Neural progenitor cell (in vitro differentiated cells): Measurements from ENCODE around the gene PGPEP1. TPM values are rescaled to one million over a fixed set of nuclear protein-coding genes. Genes with fewer than 3 reads are reported as not detected.

Experiments
- DNase-seq: peaks from one replicate; pipeline ENCODE4 v3.0.0-alpha.2; 2016; ENCODE audit warnings: low spot score
- H2AFZ ChIP-seq: fragments of 200-600 bp; sonication (generic); replicated peaks from 2 replicates; pipeline ENCODE4 v1.6.1; 2016; ENCODE audit warnings: antibody characterized with exemption
- H3F3A ChIP-seq: fragments of 200-600 bp; sonication (generic); 2 replicates; pipeline ENCODE4 v1.6.1; 2016; ENCODE audit warnings: antibody characterized with exemption, low read depth
- H3K27ac ChIP-seq: fragments of 200-600 bp; sonication (generic); 2 replicates; pipeline ENCODE4 v1.5.1; 2016; ENCODE audit warnings: mild to moderate bottlenecking
- H3K27me3 ChIP-seq: fragments of 200-600 bp; sonication (generic); 2 replicates; pipeline ENCODE4 v1.6.1; 2016; ENCODE audit warnings: mild to moderate bottlenecking, moderate library complexity
- H3K36me3 ChIP-seq: fragments of 200-600 bp; sonication (generic); 2 replicates; pipeline ENCODE4 v1.5.1; 2016
- H3K4me1 ChIP-seq: fragments of 200-600 bp; sonication (generic); 2 replicates; pipeline ENCODE4 v1.6.1; 2016; ENCODE audit warnings: mixed run types
- H3K4me2 ChIP-seq: fragments of 200-600 bp; sonication (generic); 2 replicates; pipeline ENCODE4 v1.6.1; 2016
- H3K4me3 ChIP-seq: fragments of 200-600 bp; sonication (generic); 2 replicates; pipeline ENCODE4 v1.5.1; 2016
- H3K79me2 ChIP-seq: fragments of 200-600 bp; sonication (generic); 2 replicates; pipeline ENCODE4 v1.6.1; 2016; ENCODE audit warnings: low read depth
- H3K9ac ChIP-seq: fragments of 200-600 bp; sonication (generic); 2 replicates; pipeline ENCODE4 v1.6.1; 2016
- H3K9me3 ChIP-seq: fragments of 200-600 bp; sonication (generic); 2 replicates; pipeline ENCODE4 v1.5.1; 2016; ENCODE audit warnings: low read depth
- H4K20me1 ChIP-seq: fragments of 200-600 bp; sonication (generic); 2 replicates; pipeline ENCODE4 v1.6.1; 2016; ENCODE audit warnings: low read depth
- H3K27ac Mint-ChIP-seq: 3 replicates; pipeline ENCODE4 v1.8.0; 2021; ENCODE audit warnings: mixed read lengths
- H3K27me3 Mint-ChIP-seq: 2 replicates; pipeline ENCODE4 v1.8.0; 2022; ENCODE audit warnings: low read depth, mild to moderate bottlenecking, inconsistent platforms, moderate library complexity, mixed read lengths; ENCODE audit not compliant: insufficient read depth
- H3K36me3 Mint-ChIP-seq: 3 replicates; pipeline ENCODE4 v1.8.0; 2021; ENCODE audit warnings: mixed read lengths
- H3K4me1 Mint-ChIP-seq: 3 replicates; pipeline ENCODE4 v1.8.0; 2021; ENCODE audit warnings: mixed read lengths
- H3K4me3 Mint-ChIP-seq: 3 replicates; pipeline ENCODE4 v1.8.0; 2021; ENCODE audit warnings: mild to moderate bottlenecking, moderate library complexity, mixed read lengths
- H3K9me3 Mint-ChIP-seq: 3 replicates; pipeline ENCODE4 v1.8.0; 2020; ENCODE audit warnings: mixed read lengths
- EZH2 ChIP-seq: fragments of 200-600 bp; sonication (generic); IDR thresholded peaks from 2 replicates; pipeline ENCODE4 v1.6.1; 2017; ENCODE audit warnings: antibody characterized with exemption, mild to moderate bottlenecking, moderate library complexity
- EZH2phosphoT487 ChIP-seq: fragments of 200-600 bp; sonication (generic); IDR thresholded peaks from 2 replicates; pipeline ENCODE4 v1.6.1; 2017; ENCODE audit warnings: antibody characterized with exemption
- total RNA-seq: library from RNA; depleted of rRNA; stranded (reverse); fragments of >200 nt; gene quantifications from 2 replicates; pipeline ENCODE4 v1.2.3, GENCODE V29; 2015; ENCODE audit warnings: low replicate concordance
- TF ChIP-seq, protein P1 (sequence below): fragments of 200-600 bp; sonication (generic); IDR thresholded peaks from 2 replicates; pipeline ENCODE4 v1.5.1; 2017; ENCODE audit warnings: antibody characterized with exemption, mild to moderate bottlenecking

PGPEP1 gene
- total RNA-seq, 1 donor from 2014 or later: 2.1 TPM

DNA sequence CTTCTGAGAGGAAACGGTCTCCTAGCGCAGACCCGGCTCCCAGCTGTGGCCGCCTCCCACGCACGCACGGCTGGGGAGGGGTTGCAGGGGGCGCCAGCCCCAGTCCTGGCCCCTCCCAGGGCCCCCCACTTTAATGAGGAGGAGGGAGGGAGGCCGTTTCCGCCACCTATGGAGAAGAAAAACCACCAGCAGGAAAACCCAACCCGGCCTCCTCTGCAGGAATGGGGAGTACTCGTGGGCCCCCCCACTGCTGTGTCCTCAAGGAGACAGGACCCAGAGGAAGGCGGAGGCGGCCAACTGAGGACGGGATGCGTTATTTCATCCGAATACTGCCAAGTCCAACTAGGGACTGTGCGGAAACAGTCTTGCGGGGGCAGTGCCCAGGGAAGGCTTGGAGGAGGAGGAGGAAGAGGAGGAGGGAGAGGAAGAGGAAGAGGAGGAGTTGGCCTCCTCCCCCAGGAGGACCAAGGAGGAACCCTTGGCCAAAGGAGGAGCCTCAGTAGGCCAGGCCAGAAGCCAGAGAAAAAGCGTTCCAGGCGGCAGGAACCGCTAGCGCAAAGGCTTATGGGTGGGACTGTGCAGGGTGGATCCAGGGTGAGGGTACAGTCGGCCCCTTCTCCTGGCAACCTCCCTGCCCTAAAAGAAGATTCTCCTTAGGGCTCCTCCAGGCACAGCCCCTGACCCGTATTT, 74.9 kb downstream of the PGPEP1 start:
- H3K9me3 ChIP-seq: no peaks in the 10 kb centered on the region

DNA sequence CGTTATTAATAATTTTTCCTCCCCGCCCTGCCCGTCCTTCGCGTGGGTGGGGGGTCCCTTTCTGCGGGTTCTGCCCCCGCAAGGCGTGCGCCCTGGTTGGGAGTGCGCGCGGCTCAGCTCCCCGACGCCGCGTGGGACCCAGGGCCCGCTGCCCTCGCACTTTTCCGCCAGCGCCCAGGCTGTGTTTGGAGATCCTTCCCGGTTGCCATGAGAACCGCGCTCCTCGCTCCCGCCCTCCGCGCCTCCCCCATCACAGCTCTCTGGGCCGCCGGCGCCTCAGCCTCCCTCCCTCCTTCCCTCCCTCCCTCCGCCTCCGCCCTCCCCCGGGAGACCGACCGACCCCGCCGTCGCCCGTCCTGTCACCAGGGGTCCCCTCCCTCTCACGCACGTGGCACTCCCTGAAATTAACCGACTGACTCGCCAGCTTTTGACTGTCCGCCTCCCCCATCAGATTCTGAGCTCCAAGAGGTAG, 76.4 kb downstream of the PGPEP1 start:
- no peak overlapping the region for H3K27ac ChIP-seq
- H3K27ac Mint-ChIP-seq: peak overlapping the region; percentile 98
- H3K36me3 ChIP-seq: no peaks in the 10 kb centered on the region
- H3K36me3 Mint-ChIP-seq: no peaks in the 10 kb centered on the region
- no peak overlapping the region for H2AFZ ChIP-seq
- peaks cover 38% of the 10 kb centered on the region for H3K27me3 ChIP-seq
- no peak overlapping the region for H3K9ac ChIP-seq
- H3K4me2 ChIP-seq: peak overlapping the region; percentile 72
- H3K27me3 Mint-ChIP-seq: peaks cover 28% of the 10 kb centered on the region
- TF ChIP-seq EZH2phosphoT487 (no peak), EZH2 (no peak)
- TF ChIP-seq, protein P1, sequence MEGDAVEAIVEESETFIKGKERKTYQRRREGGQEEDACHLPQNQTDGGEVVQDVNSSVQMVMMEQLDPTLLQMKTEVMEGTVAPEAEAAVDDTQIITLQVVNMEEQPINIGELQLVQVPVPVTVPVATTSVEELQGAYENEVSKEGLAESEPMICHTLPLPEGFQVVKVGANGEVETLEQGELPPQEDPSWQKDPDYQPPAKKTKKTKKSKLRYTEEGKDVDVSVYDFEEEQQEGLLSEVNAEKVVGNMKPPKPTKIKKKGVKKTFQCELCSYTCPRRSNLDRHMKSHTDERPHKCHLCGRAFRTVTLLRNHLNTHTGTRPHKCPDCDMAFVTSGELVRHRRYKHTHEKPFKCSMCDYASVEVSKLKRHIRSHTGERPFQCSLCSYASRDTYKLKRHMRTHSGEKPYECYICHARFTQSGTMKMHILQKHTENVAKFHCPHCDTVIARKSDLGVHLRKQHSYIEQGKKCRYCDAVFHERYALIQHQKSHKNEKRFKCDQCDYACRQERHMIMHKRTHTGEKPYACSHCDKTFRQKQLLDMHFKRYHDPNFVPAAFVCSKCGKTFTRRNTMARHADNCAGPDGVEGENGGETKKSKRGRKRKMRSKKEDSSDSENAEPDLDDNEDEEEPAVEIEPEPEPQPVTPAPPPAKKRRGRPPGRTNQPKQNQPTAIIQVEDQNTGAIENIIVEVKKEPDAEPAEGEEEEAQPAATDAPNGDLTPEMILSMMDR: no peak
- peak; percentile 92 for DNase-seq
- H3K4me1 ChIP-seq: peaks cover 7% of the 10 kb centered on the region
- H3K4me3 Mint-ChIP-seq: peak overlapping the region; percentile 84
- no peaks in the 10 kb centered on the region for H3K9me3 ChIP-seq
- peaks cover 18% of the 10 kb centered on the region for H3K79me2 ChIP-seq
- H4K20me1 ChIP-seq: peaks cover 18% of the 10 kb centered on the region
- H3K4me1 Mint-ChIP-seq: peaks cover 56% of the 10 kb centered on the region
- peaks cover 42% of the 10 kb centered on the region for H3F3A ChIP-seq
- peaks cover 2% of the 10 kb centered on the region for H3K9me3 Mint-ChIP-seq
- H3K4me3 ChIP-seq: peak overlapping the region; percentile 37

More for the DNA sequence above, 74.9 kb downstream of the PGPEP1 start:
- Histone ChIP-seq H3K79me2 (peaks cover 6% of the 10 kb centered on the region), H3K27me3 (peaks cover 41% of the 10 kb centered on the region), H4K20me1 (peaks cover 3% of the 10 kb centered on the region), H3K4me3 (no peak overlapping the region), H2AFZ (no peak overlapping the region), H3K4me2 (no peak overlapping the region), H3F3A (peaks cover 38% of the 10 kb centered on the region), H3K27ac (no peak overlapping the region), H3K4me1 (peaks cover 7% of the 10 kb centered on the region), H3K36me3 (no peaks in the 10 kb centered on the region), H3K9ac (no peak overlapping the region)
- peaks cover 49% of the 10 kb centered on the region for H3K4me1 Mint-ChIP-seq
- peak overlapping the region; percentile 23 for H3K27ac Mint-ChIP-seq
- H3K27me3 Mint-ChIP-seq: peaks cover 34% of the 10 kb centered on the region
- peaks cover 2% of the 10 kb centered on the region for H3K9me3 Mint-ChIP-seq
- no peak for TF ChIP-seq EZH2
- TF ChIP-seq EZH2phosphoT487: no peak
- TF ChIP-seq, protein P1: no peak
- H3K4me3 Mint-ChIP-seq: peak overlapping the region; percentile 83
- no peak for DNase-seq
- H3K36me3 Mint-ChIP-seq: no peaks in the 10 kb centered on the region

DNA sequence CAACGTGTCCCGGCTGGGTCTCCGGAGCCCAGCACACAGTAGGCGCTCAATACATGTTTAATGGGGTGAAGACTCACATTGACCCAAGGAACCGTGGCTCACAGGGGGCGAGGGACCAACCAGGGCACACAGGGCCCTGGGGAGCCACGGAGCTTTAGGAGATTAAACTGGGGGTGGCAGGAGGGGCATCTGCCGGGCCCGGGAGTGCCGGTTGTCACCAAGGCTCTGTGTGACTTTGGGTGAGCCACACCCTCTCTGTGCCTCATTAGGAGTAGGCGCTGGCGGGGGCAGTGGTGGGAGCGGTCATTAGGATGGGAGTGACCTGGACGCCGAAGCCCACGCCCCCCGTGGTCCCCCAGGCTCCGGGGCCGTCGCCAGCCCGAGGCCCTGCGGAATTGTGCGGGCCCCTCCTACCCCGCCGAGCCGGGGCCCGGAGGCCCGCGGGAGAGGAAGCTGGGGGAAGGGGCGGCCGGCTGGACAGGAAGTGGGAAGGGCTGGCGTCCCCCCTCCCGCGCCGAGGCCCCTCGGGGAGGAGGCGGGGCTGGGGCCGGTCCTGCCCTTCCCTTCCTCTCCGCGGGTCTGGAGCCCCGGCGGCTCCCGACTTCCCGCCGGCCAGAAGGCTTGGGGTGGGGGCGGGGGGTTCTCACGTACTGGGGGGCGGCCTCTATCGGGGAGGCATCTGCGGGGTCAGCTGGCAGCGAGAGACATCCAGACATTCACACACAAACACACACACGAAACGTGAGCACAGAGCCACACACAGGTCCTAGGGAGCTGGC, 77.0 kb downstream of the PGPEP1 start:
- no peak overlapping the region for H3K9ac ChIP-seq
- H3K4me1 ChIP-seq: peaks cover 7% of the 10 kb centered on the region
- H3K79me2 ChIP-seq: peaks cover 18% of the 10 kb centered on the region
- Mint-ChIP-seq H3K27me3 (peaks cover 24% of the 10 kb centered on the region), H3K36me3 (no peaks in the 10 kb centered on the region), H3K4me3 (peak overlapping the region; percentile 89), H3K27ac (peak overlapping the region; percentile 76), H3K4me1 (peaks cover 60% of the 10 kb centered on the region), H3K9me3 (peaks cover 1% of the 10 kb centered on the region)
- peaks cover 34% of the 10 kb centered on the region for H3K27me3 ChIP-seq
- DNase-seq: peak; percentile 88
- H3K36me3 ChIP-seq: no peaks in the 10 kb centered on the region
- no peaks in the 10 kb centered on the region for H3K9me3 ChIP-seq
- H4K20me1 ChIP-seq: peaks cover 19% of the 10 kb centered on the region
- H3K4me3 ChIP-seq: peak overlapping the region; percentile 37
- H3K4me2 ChIP-seq: peak overlapping the region; percentile 72
- TF ChIP-seq EZH2phosphoT487 (no peak), EZH2 (no peak)
- TF ChIP-seq, protein P1: no peak
- peaks cover 42% of the 10 kb centered on the region for H3F3A ChIP-seq
- no peak overlapping the region for H2AFZ ChIP-seq
- H3K27ac ChIP-seq: no peak overlapping the region
